B cell (primary cell): Measurements from ENCODE around the gene KCNC2. TPM values are rescaled to one million over a fixed set of nuclear protein-coding genes. Genes with fewer than 3 reads are reported as not detected.

ENCODE experiments used
- ATAC-seq: fragments of 200-7000 bp; cut with Tn5 transposase; one replicate; pipeline ENCODE4 v1.10.0; 2021; ENCODE audit warnings: low read depth, mild to moderate bottlenecking, moderate number of reproducible peaks, moderate library complexity
- CTCF ChIA-PET: fragments of 350-600 bp; sonication (Branson Sonifier 250); formaldehyde crosslinking; loops from one replicate; lab custom pipeline; 2021; ENCODE audit warnings: antibody characterized with exemption, inconsistent platforms; lab: Charles Lee
- POLR2A ChIA-PET: fragments of 350-600 bp; sonication (Branson Sonifier 250); formaldehyde crosslinking; loops from one replicate; lab custom pipeline; 2021; ENCODE audit warnings: antibody characterized with exemption; lab: Charles Lee
- DNase-seq: peaks from one replicate; pipeline ENCODE4 v3.0.0; 2013
- H2AFZ ChIP-seq: 2 replicates; pipeline ENCODE4 v1.6.1; 2012; ENCODE audit warnings: mild to moderate bottlenecking, low read depth, low read length; ENCODE audit not compliant: insufficient read depth, poor library complexity, severe bottlenecking
- H3K27ac ChIP-seq, 2 donors: 1 replicate in 1 of 2; 2 replicates in 1 of 2; pipeline ENCODE4 v1.5.1; 2012 to 2013; ENCODE audit warnings: low read length in 2 of 2, mild to moderate bottlenecking in 2 of 2, moderate library complexity in 1 of 2
- H3K27me3 ChIP-seq, 4 experiments: fragments of 200-600 bp in 1 of 4; sonication (generic) in 1 of 4; replicated peaks in 1 of 4; 1 replicate in 2 of 4; 2 replicates in 2 of 4; pipeline versions ENCODE4 v1.6.1 to v1.7.0; 2013 to 2016; ENCODE audit warnings: low read length in 3 of 4, mild to moderate bottlenecking in 2 of 4, mixed read lengths in 1 of 4, moderate library complexity in 1 of 4; ENCODE audit not compliant: insufficient read depth in 4 of 4, control insufficient read depth in 3 of 4; ENCODE audit errors: control extremely low read depth in 1 of 4
- H3K36me3 ChIP-seq, 2 experiments: replicated peaks in 1 of 2; 1 replicate in 1 of 2; 2 replicates in 1 of 2; pipeline versions ENCODE4 v1.6.1 to v1.7.1; 2013; ENCODE audit warnings: low read length in 1 of 2; ENCODE audit not compliant: insufficient read depth in 2 of 2, control insufficient read depth in 1 of 2; ENCODE audit errors: control extremely low read depth in 1 of 2, extremely low read depth in 1 of 2
- H3K4me1 ChIP-seq, 2 donors: fragments of 200-600 bp in 1 of 2; sonication (generic) in 1 of 2; 1 replicate in 1 of 2; 2 replicates in 1 of 2; pipeline versions ENCODE4 v1.5.1 to v1.6.1; 2013 to 2017; ENCODE audit warnings: low read length in 2 of 2; ENCODE audit not compliant: control insufficient read depth in 2 of 2, insufficient read depth in 2 of 2
- H3K4me2 ChIP-seq: replicated peaks from 2 replicates; pipeline ENCODE3; 2012; ENCODE audit warnings: mild to moderate bottlenecking, low read depth, low read length; ENCODE audit not compliant: poor library complexity, severe bottlenecking
- H3K4me3 ChIP-seq, 5 experiments: fragments of 200-600 bp in 1 of 5; sonication (generic) in 1 of 5; 1 replicate in 3 of 5; 2 replicates in 2 of 5; pipeline versions ENCODE4 v1.5.1 to v1.7.0; 2011 to 2016; ENCODE audit warnings: low read length in 4 of 5, mild to moderate bottlenecking in 4 of 5, low read depth in 2 of 5, control low read depth in 1 of 5, moderate library complexity in 1 of 5; ENCODE audit not compliant: insufficient read depth in 1 of 5; ENCODE audit errors: control extremely low read depth in 1 of 5, extremely low read depth in 1 of 5
- H3K79me2 ChIP-seq: fragments of 200-600 bp; sonication (generic); one replicate; pipeline ENCODE4 v1.6.0; 2016; ENCODE audit warnings: low read length; ENCODE audit not compliant: control insufficient read depth, insufficient read depth
- H3K9ac ChIP-seq: fragments of 200-600 bp; sonication (generic); 2 replicates; pipeline ENCODE4 v1.6.1; 2017; ENCODE audit warnings: mild to moderate bottlenecking, low read length, moderate library complexity
- H3K9me3 ChIP-seq, 3 donors: one replicate each; pipeline versions ENCODE4 v1.6.1 to v1.7.1; 2013; ENCODE audit warnings: low read length in 2 of 3; ENCODE audit not compliant: control insufficient read depth in 2 of 3, insufficient read depth in 1 of 3; ENCODE audit errors: control extremely low read depth in 1 of 3
- H4K20me1 ChIP-seq: 2 replicates; pipeline ENCODE4 v1.6.0; 2012; ENCODE audit warnings: mild to moderate bottlenecking, low read length; ENCODE audit not compliant: insufficient read depth, control insufficient read depth, poor library complexity, severe bottlenecking
- H3K27ac Mint-ChIP-seq: one replicate; pipeline ENCODE4 v1.8.0; 2021; ENCODE audit warnings: mixed read lengths
- H3K27me3 Mint-ChIP-seq: one replicate; pipeline ENCODE4 v1.8.0; 2021; ENCODE audit warnings: mixed read lengths
- H3K4me1 Mint-ChIP-seq: one replicate; pipeline ENCODE4 v1.8.0; 2021; ENCODE audit warnings: mixed read lengths
- H3K4me3 Mint-ChIP-seq: one replicate; pipeline ENCODE4 v1.8.0; 2021; ENCODE audit warnings: mixed read lengths
- H3K9me3 Mint-ChIP-seq: one replicate; pipeline ENCODE4 v1.8.0; 2022; ENCODE audit warnings: mixed read lengths; ENCODE audit not compliant: insufficient read depth
- CTCF ChIP-seq: fragments of 200-600 bp; IDR thresholded peaks from one replicate; pipeline ENCODE4 v1.8.0; 2022; ENCODE audit warnings: antibody characterized with exemption, mild to moderate bottlenecking
- EZH2 ChIP-seq: IDR thresholded peaks from 2 replicates; pipeline ENCODE4 v1.6.1; 2012; ENCODE audit warnings: borderline replicate concordance, low read depth, mild to moderate bottlenecking, moderate library complexity, low read length; ENCODE audit not compliant: insufficient read depth, poor library complexity, severe bottlenecking
- WGBS: methylation state at CpG from one replicate; pipeline ENCODE4 v1.1.5; 2013; ENCODE audit warnings: missing lambda C conversion rate; ENCODE audit not compliant: insufficient coverage; 5-methylcytosine and 5-hydroxymethylcytosine counted together
- intact Hi-C: fragments of 100-400 bp; cut with micrococcal nuclease; formaldehyde crosslinking; loops from one replicate; pipeline ENCODE4 v1.10.0; 2022
- polyA plus RNA-seq: library from polyadenylated mRNA; depleted of rRNA; stranded (reverse); fragments of >200 nt; gene quantifications from 2 replicates; pipeline ENCODE4 v1.2.3, GENCODE V29; 2012
- total RNA-seq, 2 donors: library from RNA; stranded (reverse); fragments of 120-200 nt in 1 of 2; gene quantifications; 1 replicate in 1 of 2; 2 replicates in 1 of 2; pipeline versions ENCODE4 v1.2.3 to v1.2.4, GENCODE V29; 2013 to 2022

Gene KCNC2
- total and polyA plus RNA-seq, 2 donors (not counting 1 experiment from before 2014, with no cell fraction given), result not detected

GRCh38 chr12:75170640-75171185 lies 38.9 kb downstream of the KCNC2 start:
- H3K9me3 ChIP-seq, result no peaks in the 10 kb centered on the region
- POLR2A ChIA-PET, result no interaction called here
- no peaks in the 10 kb centered on the region for H4K20me1 ChIP-seq
- Mint-ChIP-seq H3K4me1 (no peaks in the 10 kb centered on the region), H3K27ac (no peak overlapping the region), H3K9me3 (no peaks in the 10 kb centered on the region), H3K4me3 (no peak overlapping the region), H3K27me3 (no peaks in the 10 kb centered on the region)
- CTCF ChIA-PET, result no interaction called here
- DNase-seq (no peak), ATAC-seq (no peak)
- no peak overlapping the region for H3K27ac ChIP-seq
- H3K36me3 ChIP-seq, result no peaks in the 10 kb centered on the region
- H3K4me3 ChIP-seq, result no peak overlapping the region
- WGBS, result 58% methylated on average over 3 of the region's 4 CpGs
- no peaks in the 10 kb centered on the region for H3K79me2 ChIP-seq
- no peak overlapping the region for H3K4me2 ChIP-seq
- TF ChIP-seq CTCF (no peak), EZH2 (no peak)
- H3K9ac ChIP-seq, result no peak overlapping the region
- H3K4me1 ChIP-seq, result no peaks in the 10 kb centered on the region
- no peak overlapping the region for H2AFZ ChIP-seq
- no peaks in the 10 kb centered on the region for H3K27me3 ChIP-seq
- intact Hi-C loops, result no loop called here

- POLR2A ChIA-PET, result no interaction called here
Measured at GRCh38 chr12:75162845-75163244, 46.8 kb downstream of the KCNC2 start.

More at GRCh38 chr12:75162845-75163244, 46.8 kb downstream of the KCNC2 start:
- H3K4me1 ChIP-seq, result no peaks in the 10 kb centered on the region
- intact Hi-C loops, result no loop called here
- no peaks in the 10 kb centered on the region for H3K36me3 ChIP-seq
- DNase-seq (no peak), ATAC-seq (no peak)
- no peak overlapping the region for H3K4me2 ChIP-seq
- Mint-ChIP-seq H3K27ac (no peak overlapping the region), H3K4me3 (no peak overlapping the region), H3K9me3 (no peaks in the 10 kb centered on the region), H3K27me3 (no peaks in the 10 kb centered on the region), H3K4me1 (no peaks in the 10 kb centered on the region)
- no peaks in the 10 kb centered on the region for H4K20me1 ChIP-seq
- H3K9me3 ChIP-seq, result no peaks in the 10 kb centered on the region
- H2AFZ ChIP-seq, result no peak overlapping the region
- no peak overlapping the region for H3K9ac ChIP-seq
- no peak for TF ChIP-seq CTCF
- H3K79me2 ChIP-seq, result no peaks in the 10 kb centered on the region
- H3K27me3 ChIP-seq, result no peaks in the 10 kb centered on the region
- no peak overlapping the region for H3K4me3 ChIP-seq
- 29% methylated on average over 2 of the region's 4 CpGs for WGBS
- CTCF ChIA-PET, result no interaction called here
- H3K27ac ChIP-seq, result no peak overlapping the region
